IPS-20b (cell line): Measurements from ENCODE around the gene CACNA1C.
"Not testable (repeated sequence)": the region's sequence is repeated elsewhere in the genome, so short reads cannot be mapped to it uniquely, and the experiment has no call there.

ENCODE experiments used
- H3K27ac ChIP-seq: one replicate; pipeline ENCODE4 v1.5.1; 2013; ENCODE audit warnings: low read length
- H3K27me3 ChIP-seq: 2 replicates; pipeline ENCODE4 v1.6.1; 2013; ENCODE audit warnings: mild to moderate bottlenecking, low read length, inconsistent platforms; ENCODE audit not compliant: insufficient read depth
- H3K36me3 ChIP-seq: 2 replicates; pipeline ENCODE4 v1.6.1; 2013; ENCODE audit warnings: low read depth, mild to moderate bottlenecking, inconsistent platforms, low read length, moderate library complexity; ENCODE audit not compliant: insufficient read depth
- H3K4me1 ChIP-seq: 2 replicates; pipeline ENCODE4 v1.6.1; 2013; ENCODE audit warnings: mild to moderate bottlenecking, control low read depth, inconsistent platforms, low read length, moderate library complexity; ENCODE audit not compliant: insufficient read depth
- H3K4me3 ChIP-seq: 2 replicates; pipeline ENCODE4 v1.5.1; 2013; ENCODE audit warnings: mild to moderate bottlenecking, low read length, inconsistent platforms
- H3K9ac ChIP-seq: 2 replicates; pipeline ENCODE4 v1.6.1; 2013; ENCODE audit warnings: low read depth, mild to moderate bottlenecking, inconsistent platforms, low read length, moderate library complexity
- H3K9me3 ChIP-seq: 2 replicates; pipeline ENCODE4 v1.6.1; 2013; ENCODE audit warnings: mild to moderate bottlenecking, low read depth, low read length, inconsistent platforms; ENCODE audit not compliant: insufficient read depth

Gene CACNA1C

GRCh38 chr12:2698566-2698965 is 645.8 kb downstream of the CACNA1C start:
- H3K4me3 ChIP-seq, result no peak overlapping the region
- no peak overlapping the region for H3K9ac ChIP-seq
- peaks cover 8% of the 10 kb centered on the region; the same call in 1 of the 2 replicates for H3K9me3 ChIP-seq
- peaks cover 13% of the 10 kb centered on the region for H3K27me3 ChIP-seq
- H3K36me3 ChIP-seq, result no peaks in the 10 kb centered on the region
- H3K27ac ChIP-seq, result no peak overlapping the region
- H3K4me1 ChIP-seq, result no peaks in the 10 kb centered on the region

DNA sequence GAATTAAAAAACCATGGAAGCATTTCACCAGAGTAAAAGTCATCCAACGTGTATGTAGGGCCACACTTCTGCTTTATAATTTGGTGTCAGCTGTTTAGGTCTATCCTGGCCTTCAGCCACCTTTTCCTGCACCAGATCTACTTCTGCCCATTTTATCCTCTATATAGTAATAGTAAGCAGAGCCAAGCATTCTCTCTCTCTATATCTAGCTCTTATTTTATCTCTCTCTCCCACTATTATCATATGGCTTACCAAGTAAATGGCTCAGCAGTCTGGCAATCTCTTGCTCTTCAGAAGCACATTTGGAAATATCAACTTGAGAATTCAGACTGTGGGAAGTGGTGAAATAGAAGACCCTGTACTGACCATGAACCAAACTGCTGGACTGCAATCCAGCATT is 657.9 kb downstream of the CACNA1C start:
- H3K4me1 ChIP-seq, result no peaks in the 10 kb centered on the region
- H3K27ac ChIP-seq, result no peak overlapping the region
- H3K4me3 ChIP-seq, result no peak overlapping the region
- H3K27me3 ChIP-seq, result peaks cover 22% of the 10 kb centered on the region
- H3K9me3 ChIP-seq, result no peaks in the 10 kb centered on the region
- H3K9ac ChIP-seq, result no peak overlapping the region
- no peaks in the 10 kb centered on the region for H3K36me3 ChIP-seq

DNA sequence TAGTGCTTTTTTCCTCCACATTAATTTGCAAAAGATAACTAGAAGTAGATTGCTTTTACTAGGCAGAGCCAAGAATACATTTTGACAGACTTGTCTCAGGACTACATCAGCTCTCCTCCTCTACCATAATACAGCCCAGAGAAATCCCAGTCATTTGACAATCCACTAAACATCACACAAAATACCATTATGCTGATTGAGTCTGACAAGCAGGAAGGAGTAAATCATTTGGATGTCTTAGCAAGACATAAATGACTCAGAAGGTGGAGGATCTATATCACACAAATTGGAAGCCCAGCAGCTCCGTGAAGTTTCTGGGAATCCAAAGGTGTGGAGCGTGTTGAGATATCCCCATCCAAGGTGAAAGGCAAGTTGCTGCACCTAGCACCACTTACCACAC is 666.6 kb downstream of the CACNA1C start:
- Histone ChIP-seq H3K4me1 (no peaks in the 10 kb centered on the region), H3K27me3 (peaks cover 56% of the 10 kb centered on the region), H3K9ac (no peak overlapping the region), H3K9me3 (no peaks in the 10 kb centered on the region), H3K27ac (no peak overlapping the region), H3K4me3 (no peak overlapping the region), H3K36me3 (no peaks in the 10 kb centered on the region)

- Histone ChIP-seq H3K36me3 (no peaks in the 10 kb centered on the region), H3K9ac (no peak overlapping the region), H3K4me3 (no peak overlapping the region), H3K4me1 (no peaks in the 10 kb centered on the region), H3K9me3 (no peaks in the 10 kb centered on the region), H3K27me3 (peaks cover 69% of the 10 kb centered on the region), H3K27ac (no peak overlapping the region)
Observed at GRCh38 chr12:2722806-2723205, 670.0 kb downstream of the CACNA1C start.

DNA sequence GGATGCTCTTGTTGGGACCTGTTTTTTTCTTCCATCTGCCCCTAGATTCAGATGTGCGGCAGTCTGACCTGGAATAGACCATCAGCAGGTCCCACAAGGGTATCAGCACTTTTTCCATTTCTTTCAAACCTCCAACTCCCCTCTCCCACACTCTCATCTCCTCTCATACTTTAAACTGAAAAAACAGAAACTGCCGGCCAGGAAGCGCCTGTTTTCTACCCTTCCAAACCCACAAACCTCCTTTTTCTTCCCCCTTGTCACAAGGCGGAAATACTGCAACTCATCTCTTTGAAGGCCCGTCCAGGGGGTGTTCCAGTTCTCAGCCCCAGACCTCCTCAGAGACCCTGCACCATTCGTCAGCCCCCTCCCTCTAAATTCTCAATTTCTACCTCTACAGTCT is 679.5 kb downstream of the CACNA1C start:
- no peaks in the 10 kb centered on the region for H3K36me3 ChIP-seq
- no peak overlapping the region for H3K4me3 ChIP-seq
- H3K9ac ChIP-seq, result no peak overlapping the region
- H3K4me1 ChIP-seq, result no peaks in the 10 kb centered on the region
- peaks cover 18% of the 10 kb centered on the region; the same call in 1 of the 2 replicates for H3K27me3 ChIP-seq
- no peak overlapping the region for H3K27ac ChIP-seq
- no peaks in the 10 kb centered on the region for H3K9me3 ChIP-seq

DNA sequence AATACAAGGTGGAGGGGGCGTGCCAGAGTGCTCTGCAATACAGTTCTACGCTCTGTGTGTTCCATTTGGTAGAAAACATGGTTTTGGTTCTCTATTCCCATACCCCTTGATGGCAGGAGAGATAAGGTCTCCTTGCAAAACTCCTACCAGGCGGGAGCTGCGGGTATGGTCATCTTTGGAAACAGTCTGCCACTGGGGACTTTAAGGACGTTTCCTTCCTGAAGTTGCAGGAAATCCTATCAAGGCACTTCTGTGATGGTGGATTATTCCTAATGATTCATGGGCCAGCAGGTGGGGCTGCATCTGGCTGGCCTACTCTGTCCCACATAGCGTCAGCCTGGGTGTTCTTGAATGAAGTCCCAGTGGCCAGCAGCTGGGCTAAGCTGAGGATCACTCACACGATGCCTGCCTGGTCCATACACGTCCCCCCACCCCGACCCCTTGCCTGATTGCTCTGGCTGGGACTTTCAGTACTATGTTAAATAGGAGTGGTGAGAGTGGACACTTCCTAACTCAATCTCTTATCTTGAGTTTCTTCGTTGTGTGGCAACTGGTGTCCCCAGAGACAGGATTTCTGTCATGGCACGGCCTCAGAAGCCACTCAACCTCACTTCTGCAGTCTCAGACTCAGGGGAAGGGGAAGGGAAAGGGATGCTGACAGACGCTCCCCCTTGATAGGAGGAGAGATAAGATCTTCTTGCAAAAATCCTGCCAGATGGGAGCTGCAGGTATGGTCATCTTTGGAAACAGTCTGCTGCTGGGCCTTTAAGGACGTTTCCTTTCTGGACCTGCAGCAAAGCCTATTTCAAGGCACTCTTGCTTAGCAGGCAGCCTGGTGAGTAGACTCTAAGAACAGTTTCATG is 680.9 kb downstream of the CACNA1C start:
- Histone ChIP-seq H3K9ac (no peak overlapping the region), H3K9me3 (no peaks in the 10 kb centered on the region), H3K4me1 (no peaks in the 10 kb centered on the region), H3K27ac (no peak overlapping the region), H3K4me3 (no peak overlapping the region), H3K27me3 (peaks cover 4% of the 10 kb centered on the region; the same call in 1 of the 2 replicates), H3K36me3 (no peaks in the 10 kb centered on the region)

DNA sequence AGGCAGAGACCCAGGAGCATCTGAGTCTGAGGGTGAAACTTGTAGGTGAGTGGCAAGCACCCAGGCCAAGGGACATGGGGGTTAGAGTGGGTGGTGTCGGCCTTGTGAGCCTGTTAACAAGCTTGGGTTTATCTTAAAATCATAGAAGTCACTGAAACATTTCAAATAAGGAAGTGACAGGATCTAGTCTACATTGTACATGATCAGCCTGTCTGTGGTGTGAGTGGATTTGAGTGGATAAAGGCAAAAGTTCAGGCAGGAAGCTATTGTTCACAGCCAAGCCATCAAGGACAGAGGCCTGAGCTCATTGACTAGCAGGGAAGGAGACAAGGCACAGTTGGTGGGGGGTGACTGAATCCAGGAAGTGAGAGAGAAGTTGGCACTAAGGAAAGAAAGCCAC is 682.6 kb downstream of the CACNA1C start:
- Histone ChIP-seq H3K9me3 (no peaks in the 10 kb centered on the region), H3K27ac (no peak overlapping the region), H3K4me1 (no peaks in the 10 kb centered on the region), H3K27me3 (peaks cover 4% of the 10 kb centered on the region; the same call in 1 of the 2 replicates), H3K36me3 (no peaks in the 10 kb centered on the region), H3K9ac (no peak overlapping the region), H3K4me3 (no peak overlapping the region)

- Histone ChIP-seq H3K27ac (no peak overlapping the region), H3K9ac (no peak overlapping the region), H3K9me3 (no peaks in the 10 kb centered on the region), H3K36me3 (no peaks in the 10 kb centered on the region), H3K4me1 (no peaks in the 10 kb centered on the region), H3K4me3 (no peak overlapping the region), H3K27me3 (peaks cover 4% of the 10 kb centered on the region; the same call in 1 of the 2 replicates)
Observed at GRCh38 chr12:2737656-2738241, 685.0 kb downstream of the CACNA1C start.

GRCh38 chr12:2739069-2739468 is 686.3 kb downstream of the CACNA1C start:
- Histone ChIP-seq H3K4me1 (no peaks in the 10 kb centered on the region), H3K27me3 (peaks cover 4% of the 10 kb centered on the region; the same call in 1 of the 2 replicates), H3K36me3 (no peaks in the 10 kb centered on the region), H3K9me3 (no peaks in the 10 kb centered on the region), H3K27ac (no peak overlapping the region), H3K9ac (no peak overlapping the region), H3K4me3 (no peak overlapping the region)

GRCh38 chr12:2739832-2740641 is 687.2 kb downstream of the CACNA1C start:
- Histone ChIP-seq H3K4me1 (no peaks in the 10 kb centered on the region), H3K36me3 (no peaks in the 10 kb centered on the region), H3K4me3 (no peak overlapping the region), H3K9ac (no peak overlapping the region), H3K27ac (no peak overlapping the region), H3K27me3 (peaks cover 4% of the 10 kb centered on the region; the same call in 1 of the 2 replicates), H3K9me3 (no peaks in the 10 kb centered on the region)

- H3K9me3 ChIP-seq, H3K36me3 ChIP-seq, H3K27ac ChIP-seq, H3K9ac ChIP-seq, H3K27me3 ChIP-seq, H3K4me3 ChIP-seq, H3K4me1 ChIP-seq: not testable (repeated sequence)
Observed at GRCh38 chr12:2742037-2742436, 689.2 kb downstream of the CACNA1C start.
